Measurements from ENCODE around the gene CD209.

The CD209 gene

GRCh38 chr19:7703332-7703731 is 44.0 kb downstream of the CD209 start:
- DNase-seq, result no peak

DNA sequence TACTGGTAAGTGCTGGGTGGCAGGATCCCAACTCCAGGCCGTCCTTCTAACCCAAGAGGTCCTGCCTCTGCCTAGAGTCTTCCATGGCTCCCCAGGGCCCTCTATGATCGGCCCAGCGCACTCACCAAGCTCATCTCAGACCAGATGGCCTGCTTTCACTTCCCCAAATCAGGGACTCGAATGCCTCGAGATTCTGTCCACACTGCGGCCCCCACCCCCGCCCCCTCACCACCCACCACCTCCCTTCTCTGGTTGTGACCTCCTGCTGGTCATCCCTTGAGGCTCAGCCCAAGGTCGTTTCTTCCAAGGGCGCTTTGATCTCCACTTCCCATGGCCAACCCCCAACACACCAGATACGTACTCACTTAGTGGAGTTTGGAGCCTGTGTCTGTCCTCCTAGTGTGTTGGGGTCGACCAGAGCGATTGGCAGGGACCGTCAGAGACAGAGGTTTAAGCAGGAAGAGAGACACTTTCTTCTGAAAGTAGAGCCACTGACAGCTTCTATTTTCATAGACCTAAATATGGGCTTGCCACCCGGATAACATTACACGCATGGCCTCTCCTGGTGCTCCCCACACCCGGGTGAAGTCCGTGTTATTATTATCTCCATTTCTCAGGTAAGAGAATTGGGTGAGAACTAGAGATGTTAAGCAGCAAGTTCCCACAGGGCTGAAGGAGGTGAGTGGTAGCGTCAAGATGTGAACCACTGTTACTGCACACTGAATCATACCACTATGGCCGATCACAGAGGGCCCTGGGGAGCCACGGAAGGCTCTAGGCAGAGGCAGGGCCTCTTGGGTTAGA is 45.5 kb downstream of the CD209 start, which contains the start of gene FCER2:
FCER2 (minus strand) TSS at position 478 of the 804 bp plus-strand sequence. CDS start 2,371 bp downstream, outside the sequence.
- DNase-seq, result no peak

GRCh38 chr19:7701049-7701653 is 46.2 kb downstream of the CD209 start:
- no peak for DNase-seq

GRCh38 chr19:7699417-7700401 is 47.6 kb downstream of the CD209 start:
- peak in 1 of 2 donors; percentile 48 for DNase-seq

DNA sequence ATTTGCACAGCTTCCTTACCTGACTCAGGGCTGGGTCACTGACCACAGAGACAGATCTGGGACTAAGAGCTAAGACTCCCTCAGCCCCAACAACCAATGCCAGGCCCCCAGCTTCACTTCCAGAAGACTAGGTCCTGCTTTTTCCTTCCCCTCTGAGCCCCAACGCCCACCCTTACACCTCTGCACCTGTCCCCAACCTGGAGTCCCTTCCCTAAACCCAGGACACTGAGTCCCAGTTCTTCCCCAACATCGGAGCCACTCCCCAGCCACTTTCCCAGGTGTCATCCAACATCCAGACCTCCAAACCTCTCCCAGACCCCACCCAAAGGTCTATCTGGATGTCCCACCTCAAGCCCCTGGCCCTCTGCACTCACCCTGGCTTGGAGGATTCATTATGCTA is 48.3 kb downstream of the CD209 start:
- peak in 1 of 2 donors; percentile 48 for DNase-seq

DNA sequence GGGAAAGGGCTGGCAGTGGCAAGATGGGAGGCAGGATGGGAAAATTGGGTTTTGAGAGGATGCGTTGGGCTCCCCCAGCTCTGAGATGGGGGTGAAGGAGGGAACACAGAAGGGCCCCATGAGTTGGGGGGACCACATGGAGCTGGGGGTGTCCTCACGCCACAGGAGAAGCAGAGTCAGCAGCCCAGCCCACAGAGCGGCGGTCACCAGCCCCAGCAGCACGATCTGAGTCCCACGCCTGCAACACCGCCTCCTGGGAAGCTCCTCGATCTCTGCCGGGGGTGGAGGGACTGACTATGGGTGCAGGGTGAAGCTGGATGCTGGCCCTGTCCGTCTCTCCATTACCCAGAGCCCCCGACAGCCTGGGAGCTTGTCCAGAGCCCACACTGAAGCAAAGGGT is 48.8 kb downstream of the CD209 start:
- no peak for DNase-seq

GRCh38 chr19:7697721-7698287 is 49.5 kb downstream of the CD209 start:
- no peak for DNase-seq

- no peak for DNase-seq
Measured at GRCh38 chr19:7694499-7694898, 52.8 kb downstream of the CD209 start.

GRCh38 chr19:7692417-7693088 is 54.8 kb downstream of the CD209 start:
- no peak for DNase-seq

GRCh38 chr19:7691497-7691896 is 55.8 kb downstream of the CD209 start:
- no peak for DNase-seq

GRCh38 chr19:7690779-7691258 is 56.5 kb downstream of the CD209 start:
- no peak for DNase-seq

Data from bone marrow (tissue), 2 donors.